ENCODE measurements around the gene FHAD1.

GRCh38 chr1:15201849-15202551 lies 45.0 kb upstream of the FHAD1 start:
- TF ChIP-seq EZH2 (IDR thresholded peaks at IDR 0.05; ENCODE audit: borderline replicate concordance, low read length) (no peak), CTCF (IDR thresholded peaks at IDR 0.05; ENCODE audit: low read length) (no peak)

Data from OCI-LY1 (cell line).